GM12878 (cell line): ENCODE measurements around the gene CEP57. TPM values are rescaled to one million over a fixed set of nuclear protein-coding genes. Genes with fewer than 3 reads are reported as not detected.

Experiments
- ATAC-seq: fragments of 200-7000 bp; cut with Tn5 transposase; 3 replicates; pipeline ENCODE4 v1.9.1; 2020; ENCODE audit warnings: mild to moderate bottlenecking, moderate library complexity
- BruUV-seq: library from RNA; stranded (reverse); fragments of 400-500 nt; replicated peaks from 2 replicates; lab custom pipeline; 2021; lab: Mats Ljungman, UMichigan
- CTCF ChIA-PET: fragments of 300-600 bp; sonication (Branson Sonifier 250); formaldehyde crosslinking; extraction: SDS; loops from one replicate; lab custom pipeline; 2021; ENCODE audit warnings: inconsistent platforms; lab: Yijun Ruan, JAX
- POLR2A ChIA-PET: fragments of 350-600 bp; formaldehyde crosslinking; extraction: SDS; loops from one replicate; lab custom pipeline; 2021; ENCODE audit warnings: inconsistent platforms; lab: Charles Lee
- RAD21 ChIA-PET: fragments of 300-600 bp; sonication (Branson Sonifier 250); formaldehyde crosslinking; loops from one replicate; lab custom pipeline; 2023; ENCODE audit warnings: antibody characterized with exemption; ENCODE audit not compliant: unreplicated experiment; lab: Charles Lee
- SMC1A ChIA-PET: fragments of 300-600 bp; sonication (Branson Sonifier 250); formaldehyde crosslinking; loops from one replicate; lab custom pipeline; 2023; ENCODE audit not compliant: unreplicated experiment, uncharacterized antibody; lab: Charles Lee
- DNase-seq: peaks from one replicate; pipeline ENCODE4 v3.0.0-alpha.2; 2011; ENCODE audit warnings: low read depth, low spot score
- FAIRE-seq: peaks from 3 replicates; lab custom pipeline; 2011; peaks lifted over from hg19 to GRCh38; lab: Jason Lieb, UNC
- H2AFZ ChIP-seq: 2 replicates; pipeline ENCODE4 v1.6.0; 2011; ENCODE audit warnings: low read depth, low read length, control low read depth; ENCODE audit not compliant: control insufficient read depth
- H3K27ac ChIP-seq: 2 replicates; pipeline ENCODE4 v1.5.1; 2011; ENCODE audit warnings: control low read depth; ENCODE audit not compliant: control insufficient read depth, insufficient read depth
- H3K27me3 ChIP-seq, 2 experiments: replicated peaks in 1 of 2; 2 replicates each; pipeline versions ENCODE4 v1.6.0 to v1.6.1; 2011; ENCODE audit warnings: low read length in 1 of 2; ENCODE audit not compliant: control insufficient read depth in 2 of 2, insufficient read depth in 2 of 2
- H3K36me3 ChIP-seq, 2 experiments: 2 replicates each; pipeline ENCODE4 v1.5.1; 2011; ENCODE audit warnings: low read length in 1 of 2; ENCODE audit not compliant: control insufficient read depth in 2 of 2, insufficient read depth in 2 of 2
- H3K4me1 ChIP-seq: 2 replicates; pipeline ENCODE4 v1.6.1; 2011; ENCODE audit warnings: mild to moderate bottlenecking, low read length, moderate library complexity, mixed read lengths; ENCODE audit not compliant: control insufficient read depth, insufficient read depth
- H3K4me2 ChIP-seq: 2 replicates; pipeline ENCODE4 v1.6.0; 2011; ENCODE audit warnings: control low read depth; ENCODE audit not compliant: control insufficient read depth, insufficient read depth
- H3K4me3 ChIP-seq: fragments of 200-600 bp; sonication (generic); 2 replicates; pipeline ENCODE4 v1.5.1; 2016
- H3K79me2 ChIP-seq: 2 replicates; pipeline ENCODE4 v1.6.0; 2011; ENCODE audit warnings: low read length; ENCODE audit not compliant: control insufficient read depth, insufficient read depth
- H3K9ac ChIP-seq: 2 replicates; pipeline ENCODE4 v1.8.0; 2011; ENCODE audit warnings: low read length, control low read depth, mixed read lengths; ENCODE audit not compliant: control insufficient read depth, insufficient read depth
- H3K9me3 ChIP-seq: replicated peaks from 3 replicates; pipeline ENCODE4 v1.5.1; 2011; ENCODE audit warnings: mild to moderate bottlenecking, low read length; ENCODE audit not compliant: control insufficient read depth, insufficient read depth
- H4K20me1 ChIP-seq: 2 replicates; pipeline ENCODE4 v1.6.0; 2011; ENCODE audit not compliant: control insufficient read depth, insufficient read depth
- ATF7 ChIP-seq: fragments of 450-650 bp; IDR thresholded peaks from 2 replicates; pipeline ENCODE4 v1.6.1; 2016; ENCODE audit warnings: low read depth, mild to moderate bottlenecking
- FOS ChIP-seq: IDR thresholded peaks from 3 replicates; pipeline ENCODE4 v1.6.1; 2011; ENCODE audit warnings: borderline replicate concordance; ENCODE audit not compliant: insufficient read length; ENCODE audit errors: extremely low read depth
- GABPA ChIP-seq: IDR thresholded peaks from 2 replicates; pipeline ENCODE4 v1.6.1; 2014; ENCODE audit warnings: antibody characterized with exemption, low read depth, mild to moderate bottlenecking, inconsistent platforms
- IKZF2 ChIP-seq, 2 experiments: fragments of 450-650 bp; IDR thresholded peaks; 2 replicates each; pipeline ENCODE4 v1.6.1; 2017; ENCODE audit warnings: mild to moderate bottlenecking in 2 of 2, moderate library complexity in 2 of 2
- ZNF207 ChIP-seq: fragments of 450-650 bp; IDR thresholded peaks from 2 replicates; pipeline ENCODE4 v1.6.1; 2014; ENCODE audit warnings: antibody characterized with exemption, mild to moderate bottlenecking, borderline replicate concordance
- WGBS: methylation state at CpG from one replicate; pipeline ENCODE4 v1.1.6; 2016; ENCODE audit warnings: low lambda C conversion rate; ENCODE audit not compliant: insufficient replicate concordance, insufficient coverage; ENCODE audit errors: missing lambda C conversion rate; 5-methylcytosine and 5-hydroxymethylcytosine counted together
- in situ Hi-C: fragments of 300-500 bp; cut with MboI; formaldehyde crosslinking; loops from 9 replicates; pipeline ENCODE4 v1.14.3; 2018; ENCODE audit warnings: mixed read lengths
- intact Hi-C: fragments of 100-400 bp; cut with micrococcal nuclease; formaldehyde crosslinking; loops from one replicate; pipeline ENCODE4 v1.14.2; 2022; ENCODE audit not compliant: unreplicated experiment
- polyA plus RNA-seq, 11 experiments: library from polyadenylated mRNA; depleted of rRNA in 4 of 11; unstranded in 6 of 11; stranded (reverse) in 5 of 11; fragments of >200 nt; fragmentation: Nextera tagmentation in 4 of 11; fragmentation: Illumina TruSeq in 1 of 11; extraction: Ambion mirVana in 4 of 11; extraction: Trizol in 1 of 11; gene quantifications; 1 replicate in 1 of 11; 2 replicates in 10 of 11; pipeline versions ENCODE4 v1.2.1 to v1.2.3, GENCODE V29; 2011 to 2016; ENCODE audit warnings: inconsistent platforms in 2 of 11, missing spikeins in 2 of 11, low read depth in 1 of 11
- total RNA-seq, 4 experiments: library from RNA; depleted of rRNA in 3 of 4; stranded (reverse); fragments of >200 nt in 3 of 4; fragmentation: Illumina TruSeq in 1 of 4; extraction: Trizol in 1 of 4; gene quantifications; 2 replicates each; pipeline versions ENCODE4 v1.2.1 to v1.2.3, GENCODE V29; 2013 to 2021
- TF ChIP-seq, protein P1 (sequence below), 3 experiments: IDR thresholded peaks in 2 of 3; conservative IDR thresholded peaks in 1 of 3; 2 replicates each; pipeline ENCODE4 v1.5.1; 2011; ENCODE audit warnings: low read depth in 3 of 3, low read length in 3 of 3, mild to moderate bottlenecking in 3 of 3, control low read depth in 2 of 3, moderate library complexity in 2 of 3, inconsistent platforms in 1 of 3, mixed read lengths in 1 of 3; ENCODE audit not compliant: control insufficient read depth in 2 of 3, insufficient read depth in 1 of 3; ENCODE audit errors: extremely low read depth in 1 of 3
- TF ChIP-seq, protein P2 (sequence below): fragments of 450-650 bp; formaldehyde crosslinking; IDR thresholded peaks from 2 replicates; pipeline ENCODE4 v1.5.0; 2022; ENCODE audit warnings: mild to moderate bottlenecking, missing genetic modification characterization

CEP57 gene
- total and polyA plus RNA-seq, 10 of the 15 experiments (the other 5 are each of a cell fraction or from before 2014, with no cell fraction given): 19.4 to 85.4 (median 56.8) TPM

DNA sequence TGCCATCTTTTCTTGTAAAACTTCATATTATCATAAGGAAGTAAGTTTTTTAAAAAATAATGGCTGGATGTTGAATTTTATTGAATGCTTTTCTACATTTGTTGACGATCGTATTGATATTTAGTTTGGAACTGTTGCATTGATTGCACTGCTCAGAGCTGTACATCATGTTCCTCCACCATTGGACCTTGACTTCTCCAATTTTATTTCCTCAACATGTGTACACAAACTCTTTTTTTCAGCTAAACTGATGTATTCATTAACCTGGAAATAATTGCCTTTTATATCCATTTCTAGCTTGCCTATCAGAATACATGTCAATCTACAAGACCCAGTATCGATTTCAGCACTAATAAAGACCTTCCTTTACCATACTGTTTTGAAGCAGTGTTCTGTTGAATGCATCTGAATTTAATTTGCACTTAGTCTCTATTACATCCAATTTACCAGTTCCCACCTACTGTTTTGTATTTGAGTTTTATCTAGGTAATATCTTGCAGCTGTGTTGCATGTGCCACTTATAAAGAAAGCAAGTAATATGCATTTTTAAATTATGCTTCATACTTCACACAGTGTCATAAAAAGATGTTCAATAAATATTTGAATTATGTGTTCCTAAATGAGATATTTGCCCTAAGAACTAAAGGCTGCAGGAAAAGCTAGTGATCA lies 5.5 kb downstream of the CEP57 start:
- 0 out of 2 replicates have a peak overlapping the region, but pooled peaks have one; percentile 8 for H3K4me3 ChIP-seq
- H2AFZ ChIP-seq: no peak overlapping the region
- H3K79me2 ChIP-seq: peaks cover 68% of the 10 kb centered on the region
- no peak overlapping the region for H3K27ac ChIP-seq
- 98% methylated on average over 3 of the region's 3 CpGs for WGBS
- H3K4me2 ChIP-seq: no peak overlapping the region
- H3K9me3 ChIP-seq: no peaks in the 10 kb centered on the region
- FAIRE-seq: no peak
- DNase-seq: no peak
- H3K4me1 ChIP-seq: 0 out of 2 replicates have a peak, but pooled peaks cover 3% of the 10 kb centered on the region
- SMC1A ChIA-PET: interaction anchor here (0.6 to 1.8 kb wide), 8 partner anchors 17 to 823 kb away, joined by 3 to 7 read pairs (median 3); no protein-coding TSS in a partner anchor
- H3K27me3 ChIP-seq: no peaks in the 10 kb centered on the region
- ATAC-seq: no peak
- TF ChIP-seq ATF7: no peak
- intact Hi-C loops (no loop called here), in situ Hi-C loops (no loop called here)
- H3K9ac ChIP-seq: no peak overlapping the region
- RAD21 ChIA-PET: interaction anchor here (0.7 to 1.6 kb wide), 3 partner anchors 101 to 629 kb away, joined by 3 read pairs; no protein-coding TSS in a partner anchor
- POLR2A ChIA-PET: interaction anchor here (1.3 kb wide), 1 partner anchor 12 kb away, joined by 3 read pairs; no protein-coding TSS in a partner anchor
- BruUV-seq: no TSS peak
- CTCF ChIA-PET: interaction anchor here (0.8 to 1.2 kb wide), 3 partner anchors 31 to 100 kb away, joined by 3 read pairs; no protein-coding TSS in a partner anchor
- no peaks in the 10 kb centered on the region for H4K20me1 ChIP-seq
- H3K36me3 ChIP-seq: peaks cover 0 to 5% of the 10 kb centered on the region in 2 experiments; a peak in 1 of 4 replicates

DNA sequence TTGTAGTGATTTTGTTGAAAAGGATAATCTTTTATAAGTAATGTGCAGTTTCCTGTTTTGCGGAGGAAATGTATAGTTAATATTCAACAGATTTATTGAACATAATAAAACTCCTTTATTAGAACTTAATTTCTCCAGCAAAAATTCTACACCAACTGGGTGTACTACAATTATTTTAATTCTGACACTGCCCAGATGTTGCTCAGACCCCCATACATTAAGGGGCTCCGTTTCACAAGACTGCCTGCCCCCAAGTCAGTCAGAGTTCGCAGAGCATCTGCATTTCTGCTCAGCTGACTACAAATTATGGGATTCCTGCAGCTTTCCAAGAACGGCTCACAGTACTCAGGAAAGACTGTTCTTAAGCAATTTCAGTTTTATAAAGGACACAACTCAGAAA lies 6.2 kb downstream of the CEP57 start:
- Histone ChIP-seq H3K36me3 (peaks cover 0 to 5% of the 10 kb centered on the region in 2 experiments; a peak in 1 of 4 replicates), H3K27ac (no peak overlapping the region), H3K9ac (no peak overlapping the region), H2AFZ (no peak overlapping the region), H3K4me1 (0 out of 2 replicates have a peak, but pooled peaks cover 3% of the 10 kb centered on the region), H3K9me3 (no peaks in the 10 kb centered on the region), H3K79me2 (peaks cover 60% of the 10 kb centered on the region), H3K4me3 (no peak overlapping the region), H3K4me2 (no peak overlapping the region), H3K27me3 (no peaks in the 10 kb centered on the region), H4K20me1 (no peaks in the 10 kb centered on the region)
- ChIA-PET SMC1A (interaction anchor here (0.6 to 1.8 kb wide), 6 partner anchors 45 to 824 kb away, joined by 3 to 7 read pairs (median 3); no protein-coding TSS in a partner anchor), POLR2A (no interaction called here), CTCF (interaction anchor here (1.2 kb wide), 1 partner anchor 32 kb away, joined by 3 read pairs; no protein-coding TSS in a partner anchor), RAD21 (interaction anchor here (0.7 to 1.6 kb wide), 3 partner anchors 116 to 628 kb away, joined by 3 read pairs; no protein-coding TSS in a partner anchor)
- no peak for TF ChIP-seq ZNF207
- TF ChIP-seq IKZF2 (IDR thresholded peaks at IDR 0.05): no peak
- TF ChIP-seq, protein P1, sequence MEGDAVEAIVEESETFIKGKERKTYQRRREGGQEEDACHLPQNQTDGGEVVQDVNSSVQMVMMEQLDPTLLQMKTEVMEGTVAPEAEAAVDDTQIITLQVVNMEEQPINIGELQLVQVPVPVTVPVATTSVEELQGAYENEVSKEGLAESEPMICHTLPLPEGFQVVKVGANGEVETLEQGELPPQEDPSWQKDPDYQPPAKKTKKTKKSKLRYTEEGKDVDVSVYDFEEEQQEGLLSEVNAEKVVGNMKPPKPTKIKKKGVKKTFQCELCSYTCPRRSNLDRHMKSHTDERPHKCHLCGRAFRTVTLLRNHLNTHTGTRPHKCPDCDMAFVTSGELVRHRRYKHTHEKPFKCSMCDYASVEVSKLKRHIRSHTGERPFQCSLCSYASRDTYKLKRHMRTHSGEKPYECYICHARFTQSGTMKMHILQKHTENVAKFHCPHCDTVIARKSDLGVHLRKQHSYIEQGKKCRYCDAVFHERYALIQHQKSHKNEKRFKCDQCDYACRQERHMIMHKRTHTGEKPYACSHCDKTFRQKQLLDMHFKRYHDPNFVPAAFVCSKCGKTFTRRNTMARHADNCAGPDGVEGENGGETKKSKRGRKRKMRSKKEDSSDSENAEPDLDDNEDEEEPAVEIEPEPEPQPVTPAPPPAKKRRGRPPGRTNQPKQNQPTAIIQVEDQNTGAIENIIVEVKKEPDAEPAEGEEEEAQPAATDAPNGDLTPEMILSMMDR (IDR thresholded peaks at IDR 0.05 in 2 of 3, conservative IDR thresholded peaks at IDR 0.05 in 1 of 3; ENCODE audit: control insufficient read depth in 2 of 3, extremely low read depth in 1 of 3, insufficient read depth in 1 of 3, low read depth in 3 of 3, low read length in 3 of 3): no peak
- TF ChIP-seq FOS: no peak
- no peak for TF ChIP-seq GABPA
- TF ChIP-seq, protein P2, sequence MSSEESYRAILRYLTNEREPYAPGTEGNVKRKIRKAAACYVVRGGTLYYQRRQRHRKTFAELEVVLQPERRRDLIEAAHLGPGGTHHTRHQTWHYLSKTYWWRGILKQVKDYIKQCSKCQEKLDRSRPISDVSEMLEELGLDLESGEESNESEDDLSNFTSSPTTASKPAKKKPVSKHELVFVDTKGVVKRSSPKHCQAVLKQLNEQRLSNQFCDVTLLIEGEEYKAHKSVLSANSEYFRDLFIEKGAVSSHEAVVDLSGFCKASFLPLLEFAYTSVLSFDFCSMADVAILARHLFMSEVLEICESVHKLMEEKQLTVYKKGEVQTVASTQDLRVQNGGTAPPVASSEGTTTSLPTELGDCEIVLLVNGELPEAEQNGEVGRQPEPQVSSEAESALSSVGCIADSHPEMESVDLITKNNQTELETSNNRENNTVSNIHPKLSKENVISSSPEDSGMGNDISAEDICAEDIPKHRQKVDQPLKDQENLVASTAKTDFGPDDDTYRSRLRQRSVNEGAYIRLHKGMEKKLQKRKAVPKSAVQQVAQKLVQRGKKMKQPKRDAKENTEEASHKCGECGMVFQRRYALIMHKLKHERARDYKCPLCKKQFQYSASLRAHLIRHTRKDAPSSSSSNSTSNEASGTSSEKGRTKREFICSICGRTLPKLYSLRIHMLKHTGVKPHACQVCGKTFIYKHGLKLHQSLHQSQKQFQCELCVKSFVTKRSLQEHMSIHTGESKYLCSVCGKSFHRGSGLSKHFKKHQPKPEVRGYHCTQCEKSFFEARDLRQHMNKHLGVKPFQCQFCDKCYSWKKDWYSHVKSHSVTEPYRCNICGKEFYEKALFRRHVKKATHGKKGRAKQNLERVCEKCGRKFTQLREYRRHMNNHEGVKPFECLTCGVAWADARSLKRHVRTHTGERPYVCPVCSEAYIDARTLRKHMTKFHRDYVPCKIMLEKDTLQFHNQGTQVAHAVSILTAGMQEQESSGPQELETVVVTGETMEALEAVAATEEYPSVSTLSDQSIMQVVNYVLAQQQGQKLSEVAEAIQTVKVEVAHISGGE (CRISPR knock-in tag): no peak
- ATAC-seq (no peak), DNase-seq (no peak), FAIRE-seq (no peak)
- WGBS: 99% methylated on average over 4 of the region's 4 CpGs
- BruUV-seq: no TSS peak
- in situ Hi-C loops (no loop called here), intact Hi-C loops (no loop called here)
